ENCODE data around the gene TGM4.

TGM4 gene

GRCh38 chr3:44920081-44920480 is 45.7 kb downstream of the TGM4 start:
- H3K36me3 Mint-ChIP-seq (ENCODE audit: low read depth) = peaks cover 18% of the 10 kb centered on the region
- H3K27ac Mint-ChIP-seq = no peak overlapping the region
- H3K27me3 Mint-ChIP-seq (ENCODE audit: low read depth) = no peaks in the 10 kb centered on the region
- H3K4me3 Mint-ChIP-seq = no peak overlapping the region
- TF ChIP-seq, protein P1, sequence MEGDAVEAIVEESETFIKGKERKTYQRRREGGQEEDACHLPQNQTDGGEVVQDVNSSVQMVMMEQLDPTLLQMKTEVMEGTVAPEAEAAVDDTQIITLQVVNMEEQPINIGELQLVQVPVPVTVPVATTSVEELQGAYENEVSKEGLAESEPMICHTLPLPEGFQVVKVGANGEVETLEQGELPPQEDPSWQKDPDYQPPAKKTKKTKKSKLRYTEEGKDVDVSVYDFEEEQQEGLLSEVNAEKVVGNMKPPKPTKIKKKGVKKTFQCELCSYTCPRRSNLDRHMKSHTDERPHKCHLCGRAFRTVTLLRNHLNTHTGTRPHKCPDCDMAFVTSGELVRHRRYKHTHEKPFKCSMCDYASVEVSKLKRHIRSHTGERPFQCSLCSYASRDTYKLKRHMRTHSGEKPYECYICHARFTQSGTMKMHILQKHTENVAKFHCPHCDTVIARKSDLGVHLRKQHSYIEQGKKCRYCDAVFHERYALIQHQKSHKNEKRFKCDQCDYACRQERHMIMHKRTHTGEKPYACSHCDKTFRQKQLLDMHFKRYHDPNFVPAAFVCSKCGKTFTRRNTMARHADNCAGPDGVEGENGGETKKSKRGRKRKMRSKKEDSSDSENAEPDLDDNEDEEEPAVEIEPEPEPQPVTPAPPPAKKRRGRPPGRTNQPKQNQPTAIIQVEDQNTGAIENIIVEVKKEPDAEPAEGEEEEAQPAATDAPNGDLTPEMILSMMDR (IDR thresholded peaks at IDR 0.05; ENCODE audit: unreplicated experiment in 3 of 3) = no peak
- H3K9me3 Mint-ChIP-seq = no peaks in the 10 kb centered on the region
- H3K4me1 Mint-ChIP-seq = peaks cover 12% of the 10 kb centered on the region

DNA sequence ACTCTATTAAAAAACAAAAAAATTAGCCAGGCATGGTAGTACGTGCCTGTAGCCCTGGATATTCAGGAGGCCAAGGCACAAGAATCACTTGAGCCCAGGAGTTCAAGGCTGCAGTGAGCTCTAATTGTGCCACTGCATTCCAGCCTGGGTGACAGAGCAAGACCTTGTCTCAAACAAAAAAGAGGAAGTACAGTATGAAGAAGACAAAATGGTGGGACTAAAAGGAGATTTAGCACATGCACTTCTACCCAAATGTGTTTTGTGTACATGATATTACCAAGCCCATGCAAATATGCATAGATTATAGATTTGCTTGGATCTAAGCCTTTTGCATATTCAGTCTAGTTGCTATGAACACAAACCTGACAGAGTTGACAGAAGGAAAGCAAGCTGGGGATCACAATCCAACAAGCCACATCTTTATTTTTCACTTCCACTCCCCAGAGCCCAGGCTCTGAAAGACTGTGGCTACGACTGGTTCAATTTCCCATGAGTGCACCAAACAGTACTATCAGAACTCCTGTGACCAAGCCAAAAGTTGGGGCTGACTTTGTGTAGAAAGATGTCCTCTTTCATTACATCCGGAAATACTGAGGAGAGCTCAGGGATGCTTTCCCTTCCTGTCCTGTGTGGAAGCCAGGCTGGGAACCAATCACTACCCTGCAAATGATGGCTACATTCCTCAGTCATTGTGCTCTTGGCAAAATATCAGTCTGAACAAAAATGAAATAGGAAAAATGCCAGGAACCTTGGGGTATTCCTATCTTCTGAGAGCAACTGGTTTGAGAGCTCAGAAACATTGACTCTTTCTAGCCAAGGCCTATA is 49.4 kb downstream of the TGM4 start:
- Mint-ChIP-seq H3K27ac (peak overlapping the region in 2 of 3 experiments; percentile 59 to 60), H3K4me1 (peaks cover 12% of the 10 kb centered on the region), H3K27me3 (ENCODE audit: low read depth) (no peaks in the 10 kb centered on the region), H3K4me3 (no peak overlapping the region), H3K36me3 (ENCODE audit: low read depth) (peaks cover 36% of the 10 kb centered on the region), H3K9me3 (no peaks in the 10 kb centered on the region)
- TF ChIP-seq, protein P1 (IDR thresholded peaks at IDR 0.05; ENCODE audit: unreplicated experiment in 3 of 3) = no peak

GRCh38 chr3:44924457-44925084 is 50.2 kb downstream of the TGM4 start:
- Mint-ChIP-seq H3K27me3 (ENCODE audit: low read depth) (no peaks in the 10 kb centered on the region), H3K4me3 (no peak overlapping the region), H3K4me1 (peaks cover 12% of the 10 kb centered on the region), H3K36me3 (ENCODE audit: low read depth) (peaks cover 35% of the 10 kb centered on the region), H3K9me3 (no peaks in the 10 kb centered on the region), H3K27ac (peak overlapping the region in 1 of 3 experiments; percentile 59)
- TF ChIP-seq, protein P1 (IDR thresholded peaks at IDR 0.05; ENCODE audit: unreplicated experiment in 3 of 3) = no peak

DNA sequence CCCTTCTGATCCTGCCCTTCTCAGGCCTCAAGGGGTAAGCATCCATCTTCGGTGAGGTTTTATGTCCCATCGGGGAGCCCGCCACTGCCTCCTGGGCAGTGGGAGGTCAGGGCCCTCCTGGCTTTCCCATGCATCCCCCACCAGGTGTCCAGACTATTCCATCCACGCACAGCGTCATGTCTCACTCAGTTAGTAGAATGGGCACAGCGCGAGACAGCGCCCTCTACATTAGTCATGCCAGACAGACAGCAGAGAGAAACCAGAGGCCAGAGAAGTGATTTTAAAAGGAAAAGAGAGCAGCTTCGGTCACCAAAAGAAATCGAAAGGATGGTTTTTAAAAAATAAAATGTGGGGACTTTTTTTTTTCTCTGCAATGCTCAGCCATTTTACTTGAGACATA is 51.8 kb downstream of the TGM4 start:
- Mint-ChIP-seq H3K27me3 (ENCODE audit: low read depth) (no peaks in the 10 kb centered on the region), H3K27ac (no peak overlapping the region), H3K4me1 (peaks cover 12% of the 10 kb centered on the region), H3K4me3 (no peak overlapping the region), H3K9me3 (no peaks in the 10 kb centered on the region), H3K36me3 (ENCODE audit: low read depth) (peaks cover 31% of the 10 kb centered on the region)
- TF ChIP-seq, protein P1 (IDR thresholded peaks at IDR 0.05; ENCODE audit: unreplicated experiment in 3 of 3) = no peak

GRCh38 chr3:44926921-44927320 is 52.5 kb downstream of the TGM4 start:
- H3K4me1 Mint-ChIP-seq = peaks cover 12% of the 10 kb centered on the region
- no peaks in the 10 kb centered on the region for H3K27me3 Mint-ChIP-seq (ENCODE audit: low read depth)
- TF ChIP-seq, protein P1 (IDR thresholded peaks at IDR 0.05; ENCODE audit: unreplicated experiment in 3 of 3) = no peak
- H3K9me3 Mint-ChIP-seq = no peaks in the 10 kb centered on the region
- H3K4me3 Mint-ChIP-seq = no peak overlapping the region
- no peak overlapping the region for H3K27ac Mint-ChIP-seq
- H3K36me3 Mint-ChIP-seq (ENCODE audit: low read depth) = peaks cover 32% of the 10 kb centered on the region

All from nephron (organoid).